Astrocyte of the cerebellum (primary cell): Measurements from ENCODE around the gene ATP11A.

Experiments used
- DNase-seq: peaks from one replicate; pipeline ENCODE4 v3.0.0-alpha.2; 2011; ENCODE audit warnings: low read depth
- H3K4me3 ChIP-seq: 2 replicates; pipeline ENCODE4 v1.5.1; 2011; ENCODE audit warnings: mild to moderate bottlenecking, low read depth, low read length, moderate library complexity
- in situ Hi-C: cut with HindIII; loops from 2 replicates; pipeline ENCODE4 v1.10.0; 2017; ENCODE audit warnings: low sequenced_read_pairs
- TF ChIP-seq, protein P1 (sequence below): IDR thresholded peaks from 2 replicates; pipeline ENCODE4 v1.5.1; 2012; ENCODE audit warnings: low read length, low read depth, moderate library complexity, mild to moderate bottlenecking; ENCODE audit errors: missing control alignments

The ATP11A gene

DNA sequence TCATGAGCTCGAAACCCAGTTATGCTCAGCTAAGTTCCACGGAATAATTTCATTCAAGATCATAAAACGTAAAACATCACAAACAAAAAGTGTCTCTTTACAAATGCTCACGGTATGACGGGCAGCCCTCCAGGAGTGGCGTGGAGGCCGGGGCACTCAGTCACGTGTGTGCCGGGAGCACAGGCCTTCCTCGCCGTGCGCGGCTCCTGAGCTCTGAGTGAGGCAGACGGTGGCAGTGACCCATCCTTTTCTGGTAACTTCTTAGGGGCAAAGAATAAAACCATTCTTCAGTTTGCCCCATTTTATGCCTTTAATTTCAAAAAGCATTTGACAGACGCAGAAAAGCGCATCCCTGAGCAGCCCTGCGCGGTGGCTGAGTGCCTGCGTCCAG lies 72.8 kb downstream of the ATP11A start:
- TF ChIP-seq, protein P1, sequence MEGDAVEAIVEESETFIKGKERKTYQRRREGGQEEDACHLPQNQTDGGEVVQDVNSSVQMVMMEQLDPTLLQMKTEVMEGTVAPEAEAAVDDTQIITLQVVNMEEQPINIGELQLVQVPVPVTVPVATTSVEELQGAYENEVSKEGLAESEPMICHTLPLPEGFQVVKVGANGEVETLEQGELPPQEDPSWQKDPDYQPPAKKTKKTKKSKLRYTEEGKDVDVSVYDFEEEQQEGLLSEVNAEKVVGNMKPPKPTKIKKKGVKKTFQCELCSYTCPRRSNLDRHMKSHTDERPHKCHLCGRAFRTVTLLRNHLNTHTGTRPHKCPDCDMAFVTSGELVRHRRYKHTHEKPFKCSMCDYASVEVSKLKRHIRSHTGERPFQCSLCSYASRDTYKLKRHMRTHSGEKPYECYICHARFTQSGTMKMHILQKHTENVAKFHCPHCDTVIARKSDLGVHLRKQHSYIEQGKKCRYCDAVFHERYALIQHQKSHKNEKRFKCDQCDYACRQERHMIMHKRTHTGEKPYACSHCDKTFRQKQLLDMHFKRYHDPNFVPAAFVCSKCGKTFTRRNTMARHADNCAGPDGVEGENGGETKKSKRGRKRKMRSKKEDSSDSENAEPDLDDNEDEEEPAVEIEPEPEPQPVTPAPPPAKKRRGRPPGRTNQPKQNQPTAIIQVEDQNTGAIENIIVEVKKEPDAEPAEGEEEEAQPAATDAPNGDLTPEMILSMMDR: no peak
- in situ Hi-C loops: no loop called here
- no peak overlapping the region for H3K4me3 ChIP-seq
- DNase-seq: no peak

DNA sequence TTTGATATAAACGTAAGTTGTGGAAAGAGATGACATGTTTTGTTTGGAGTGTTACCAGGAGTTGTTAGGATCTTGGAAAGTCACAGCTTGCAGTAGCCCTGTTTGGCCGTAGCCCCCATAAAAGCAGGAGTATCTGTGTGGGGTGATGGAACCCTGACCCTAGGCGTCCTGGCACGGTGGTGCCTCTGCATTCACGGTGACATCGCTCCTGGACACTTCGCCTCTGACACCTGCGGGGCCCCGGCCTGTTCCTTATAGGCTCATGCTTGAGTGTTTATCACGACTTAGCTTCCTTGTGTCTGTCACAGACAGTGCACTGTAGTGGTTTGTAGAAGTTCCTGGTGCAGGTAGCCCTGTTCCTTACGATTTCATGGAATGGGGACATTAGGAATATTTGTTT lies 74.2 kb downstream of the ATP11A start:
- TF ChIP-seq, protein P1: no peak
- in situ Hi-C loops: no loop called here
- no peak for DNase-seq
- H3K4me3 ChIP-seq: no peak overlapping the region

DNA sequence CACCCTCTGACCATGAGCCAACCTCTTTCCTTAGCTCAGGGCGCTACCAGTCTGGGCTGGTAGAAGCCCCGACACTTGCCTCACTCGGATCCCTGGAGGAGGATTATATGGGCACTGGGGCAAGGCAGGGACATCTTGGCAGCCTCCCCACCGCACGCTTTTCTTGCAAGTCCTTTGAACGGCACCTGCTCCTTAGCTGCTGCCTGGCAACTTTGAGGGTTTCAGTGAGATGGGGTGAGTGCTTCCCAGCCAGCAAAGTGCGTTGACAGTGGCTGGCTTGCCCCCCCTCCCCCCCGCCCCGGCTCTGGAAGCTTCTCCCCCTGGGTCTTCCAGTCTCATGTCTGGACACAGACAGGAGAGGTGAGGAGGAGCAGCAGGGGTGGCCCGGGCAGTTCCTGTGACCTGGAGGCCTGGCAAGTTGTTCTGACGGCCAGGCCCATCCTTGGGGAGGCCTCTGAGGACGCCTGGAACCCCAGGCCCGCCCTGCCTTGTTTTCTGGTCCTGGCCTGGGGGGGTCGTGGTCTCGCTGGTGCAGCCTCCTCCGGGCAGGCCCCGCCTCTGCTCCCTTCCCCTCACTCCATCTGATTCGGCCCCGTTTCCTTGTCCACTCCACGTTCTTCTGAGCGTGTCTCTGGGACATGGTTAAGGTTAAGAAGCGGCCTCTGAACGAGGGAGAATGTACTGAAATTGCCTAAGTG lies 75.2 kb downstream of the ATP11A start:
- TF ChIP-seq, protein P1: no peak
- no peak overlapping the region for H3K4me3 ChIP-seq
- in situ Hi-C loops: no loop called here
- no peak for DNase-seq

DNA sequence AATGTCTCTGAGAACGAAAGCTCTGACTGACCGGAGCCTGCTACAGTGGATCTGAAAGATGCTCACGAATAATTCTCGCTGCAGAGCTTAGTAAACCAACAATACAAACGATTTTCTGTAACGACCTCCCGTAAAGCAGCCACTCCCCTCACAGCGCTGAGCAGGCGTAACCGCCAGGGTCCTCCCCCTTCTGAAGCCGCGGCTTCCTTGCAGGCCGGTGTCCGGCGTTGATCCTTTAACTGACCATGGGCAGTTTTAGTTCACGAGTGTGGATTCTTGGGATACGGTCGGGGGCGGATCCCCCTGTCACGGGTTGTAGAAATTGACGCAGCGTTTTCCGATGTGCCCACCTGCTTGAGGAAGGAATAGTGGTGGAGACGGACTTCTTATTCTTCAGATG lies 75.9 kb downstream of the ATP11A start:
- no peak for DNase-seq
- TF ChIP-seq, protein P1: no peak
- in situ Hi-C loops: no loop called here
- H3K4me3 ChIP-seq: no peak overlapping the region

DNA sequence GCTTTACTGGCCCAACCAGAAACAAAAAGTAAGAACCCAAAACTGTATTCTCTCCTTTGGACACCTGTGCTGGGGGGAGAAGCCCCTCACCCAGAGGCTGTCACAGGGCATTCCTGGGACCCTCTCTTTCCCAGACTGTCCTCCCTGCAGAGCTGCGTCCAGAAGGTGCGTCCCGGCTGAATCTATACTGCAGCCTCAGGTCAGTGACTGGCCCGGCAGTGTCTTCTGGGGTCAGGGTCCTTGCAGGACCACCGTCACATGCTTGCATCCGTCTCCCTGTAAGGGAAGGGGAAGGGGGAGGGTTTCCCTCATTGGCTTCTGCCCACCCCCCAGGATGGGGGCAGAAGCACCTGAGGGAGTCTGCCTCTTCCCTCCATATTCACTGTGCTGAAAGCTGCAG lies 76.5 kb downstream of the ATP11A start:
- no peak for DNase-seq
- in situ Hi-C loops: no loop called here
- TF ChIP-seq, protein P1: no peak
- H3K4me3 ChIP-seq: no peak overlapping the region

DNA sequence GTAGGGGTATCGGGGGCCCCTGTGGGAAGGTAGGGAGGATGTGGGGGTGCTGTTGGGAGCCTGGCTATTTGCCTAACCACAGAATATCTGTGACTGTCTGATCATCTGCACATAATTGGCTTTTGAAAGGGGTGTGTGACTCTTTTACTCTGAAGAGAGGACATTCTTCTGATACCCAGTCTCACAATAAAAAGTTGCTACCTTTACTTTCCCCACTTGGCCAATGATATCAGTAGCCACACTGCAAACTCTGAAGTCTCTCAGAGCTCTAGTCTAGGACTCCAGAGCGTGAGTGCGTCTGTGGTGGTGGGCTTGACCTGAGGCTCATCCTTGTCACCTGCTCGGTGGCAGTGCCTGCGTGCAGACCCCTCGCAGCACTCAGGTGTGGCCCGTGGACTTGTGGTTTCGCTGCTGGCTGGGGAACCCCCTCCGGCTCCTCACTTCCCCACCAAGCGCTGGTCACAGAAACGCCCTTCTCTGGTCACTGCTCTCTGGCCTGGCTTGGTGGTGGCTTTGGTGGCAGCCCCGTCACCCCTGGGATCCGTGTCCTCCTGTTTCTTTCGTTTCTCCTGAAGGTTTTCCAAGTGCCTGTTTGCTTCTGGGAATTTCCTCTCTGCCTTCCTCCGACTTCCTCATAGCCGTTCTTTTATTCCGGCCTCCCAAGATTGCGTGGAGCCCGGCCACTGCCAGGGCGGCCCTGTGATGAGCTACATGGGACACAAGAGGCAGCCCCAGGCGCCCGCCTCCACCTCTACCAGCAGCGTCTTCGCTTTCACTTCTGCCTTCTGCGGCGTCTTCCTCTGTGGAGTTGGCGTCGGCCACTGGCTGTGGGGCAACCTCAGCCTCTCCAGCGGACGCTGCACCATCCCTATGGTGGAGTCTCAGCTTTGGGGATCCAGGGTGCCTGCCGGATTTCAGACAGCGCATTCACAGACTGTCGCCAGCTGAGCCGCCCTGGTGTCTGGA lies 78.0 kb downstream of the ATP11A start:
- no peak for DNase-seq
- TF ChIP-seq, protein P1: no peak
- H3K4me3 ChIP-seq: no peak overlapping the region
- in situ Hi-C loops: no loop called here
